ENCODE data around the gene FERMT1. TPM values are rescaled to one million over a fixed set of nuclear protein-coding genes. Genes with fewer than 3 reads are reported as not detected.
"Not testable (repeated sequence)": the region's sequence is repeated elsewhere in the genome, so short reads cannot be mapped to it uniquely, and the experiment has no call there.

The FERMT1 gene
- total and polyA plus RNA-seq, 4 donors = 0.83 to 2.4 (median 1.5) TPM

DNA sequence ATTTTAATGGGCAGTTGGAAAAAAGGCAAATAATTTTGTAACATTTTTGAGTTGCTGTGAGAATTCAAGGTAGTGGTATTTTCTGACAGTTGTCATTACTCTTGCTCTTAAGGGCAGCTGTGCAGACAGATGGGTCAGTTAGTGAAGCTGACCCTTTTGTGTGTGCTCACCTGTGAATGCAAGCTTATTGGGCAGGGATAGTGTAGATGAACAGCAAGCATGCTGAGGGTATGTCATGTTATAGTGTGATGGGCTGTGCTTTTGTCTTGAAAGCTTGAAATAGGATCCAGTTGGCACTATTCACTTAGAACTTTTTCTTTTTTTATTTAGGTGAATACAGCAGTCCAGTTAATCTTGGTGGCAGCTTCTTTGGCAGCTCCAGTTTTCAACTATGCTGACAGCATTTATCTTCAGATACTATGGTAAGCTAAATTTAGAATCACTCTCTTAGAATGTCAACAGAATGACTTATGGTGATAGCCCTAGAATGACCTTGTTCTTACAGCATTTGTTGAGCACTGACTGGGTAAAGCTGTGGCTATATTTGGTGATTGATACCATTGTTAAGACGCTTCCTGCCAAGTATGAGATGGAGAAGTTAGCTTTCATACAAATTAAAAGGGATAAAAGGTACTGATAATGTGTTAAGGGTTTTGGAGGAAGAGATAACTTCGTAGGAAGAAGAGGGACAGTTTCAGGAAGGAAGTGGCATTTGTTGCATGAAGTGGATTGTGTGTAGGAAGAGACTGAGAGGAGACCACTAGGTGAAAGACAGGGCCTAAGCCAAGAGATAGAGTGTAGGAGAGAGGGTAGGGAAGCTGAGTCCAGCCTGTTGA is 88.5 kb downstream of the FERMT1 start:
- WGBS, 2 donors = 26 to 39% methylated on average over 2 of the region's 2 CpGs
- no peak overlapping the region for H3K4me3 ChIP-seq
- H3K9ac ChIP-seq (ENCODE audit: insufficient read depth in 1 of 2, low read length in 2 of 2) = no peak overlapping the region
- peaks cover 0 to 18% (median 2%) of the 10 kb centered on the region in 5 donors for H3K4me1 ChIP-seq (ENCODE audit: control insufficient read depth in 5 of 5, insufficient read depth in 5 of 5, low read length in 5 of 5)
- H3K27ac ChIP-seq (ENCODE audit: low read depth in 1 of 2, low read length in 1 of 2) = peak overlapping the region in 1 of 2 donors; percentile 90
- TF ChIP-seq, protein P1, sequence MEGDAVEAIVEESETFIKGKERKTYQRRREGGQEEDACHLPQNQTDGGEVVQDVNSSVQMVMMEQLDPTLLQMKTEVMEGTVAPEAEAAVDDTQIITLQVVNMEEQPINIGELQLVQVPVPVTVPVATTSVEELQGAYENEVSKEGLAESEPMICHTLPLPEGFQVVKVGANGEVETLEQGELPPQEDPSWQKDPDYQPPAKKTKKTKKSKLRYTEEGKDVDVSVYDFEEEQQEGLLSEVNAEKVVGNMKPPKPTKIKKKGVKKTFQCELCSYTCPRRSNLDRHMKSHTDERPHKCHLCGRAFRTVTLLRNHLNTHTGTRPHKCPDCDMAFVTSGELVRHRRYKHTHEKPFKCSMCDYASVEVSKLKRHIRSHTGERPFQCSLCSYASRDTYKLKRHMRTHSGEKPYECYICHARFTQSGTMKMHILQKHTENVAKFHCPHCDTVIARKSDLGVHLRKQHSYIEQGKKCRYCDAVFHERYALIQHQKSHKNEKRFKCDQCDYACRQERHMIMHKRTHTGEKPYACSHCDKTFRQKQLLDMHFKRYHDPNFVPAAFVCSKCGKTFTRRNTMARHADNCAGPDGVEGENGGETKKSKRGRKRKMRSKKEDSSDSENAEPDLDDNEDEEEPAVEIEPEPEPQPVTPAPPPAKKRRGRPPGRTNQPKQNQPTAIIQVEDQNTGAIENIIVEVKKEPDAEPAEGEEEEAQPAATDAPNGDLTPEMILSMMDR (IDR thresholded peaks at IDR 0.05; ENCODE audit: control extremely low read depth, extremely low read depth) = no peak
- DNase-seq = no peak
- no peaks in the 10 kb centered on the region for H3K27me3 ChIP-seq (ENCODE audit: control insufficient read depth in 3 of 3, insufficient read depth in 3 of 3, low read length in 2 of 3)
- H3K36me3 ChIP-seq (ENCODE audit: control insufficient read depth in 4 of 4, insufficient read depth in 4 of 4, low read length in 4 of 4) = peaks cover 11 to 25% (median 13%) of the 10 kb centered on the region in 4 donors
- no peak for ATAC-seq (ENCODE audit: insufficient read depth, low FRiP score)
- no peaks in the 10 kb centered on the region for H3K9me3 ChIP-seq (ENCODE audit: control insufficient read depth in 4 of 4, insufficient read depth in 3 of 4, low read length in 3 of 4)

DNA sequence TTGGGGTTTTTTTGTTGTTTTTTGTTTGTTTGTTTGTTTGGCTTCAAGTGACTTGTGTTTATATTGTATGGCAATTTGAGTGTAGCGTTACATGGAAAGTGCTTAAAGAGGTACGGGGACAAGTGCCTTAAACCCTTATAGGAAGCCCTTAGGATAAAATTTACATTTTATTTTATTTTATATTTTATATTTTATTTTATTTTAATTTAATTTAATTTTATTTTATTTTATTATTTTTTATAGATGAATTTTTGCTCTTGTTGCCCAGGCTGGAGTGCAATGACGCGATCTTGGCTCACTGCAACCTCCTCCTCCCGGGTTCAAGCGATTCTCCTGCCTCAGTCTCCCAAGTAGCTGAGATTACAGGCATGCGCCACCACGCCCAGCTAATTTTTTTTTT is 89.9 kb downstream of the FERMT1 start:
- not testable (repeated sequence) for H3K27me3 ChIP-seq (ENCODE audit: control insufficient read depth in 3 of 3, insufficient read depth in 3 of 3, low read length in 2 of 3); H3K4me3 ChIP-seq; DNase-seq; ATAC-seq (ENCODE audit: insufficient read depth, low FRiP score); H3K9me3 ChIP-seq (ENCODE audit: control insufficient read depth in 4 of 4, insufficient read depth in 3 of 4, low read length in 3 of 4); H3K9ac ChIP-seq (ENCODE audit: insufficient read depth in 1 of 2, low read length in 2 of 2)
- peaks cover 6 to 22% (median 10%) of the 10 kb centered on the region in 4 donors for H3K36me3 ChIP-seq (ENCODE audit: control insufficient read depth in 4 of 4, insufficient read depth in 4 of 4, low read length in 4 of 4)
- H3K4me1 ChIP-seq (ENCODE audit: control insufficient read depth in 5 of 5, insufficient read depth in 5 of 5, low read length in 5 of 5) = peaks cover 0 to 22% (median 2%) of the 10 kb centered on the region in 5 donors
- 95 to 97% methylated on average over 8 of the region's 8 CpGs for WGBS, 2 donors
- peak overlapping the region in 1 of 2 donors; percentile 50 for H3K27ac ChIP-seq (ENCODE audit: low read depth in 1 of 2, low read length in 1 of 2)

DNA sequence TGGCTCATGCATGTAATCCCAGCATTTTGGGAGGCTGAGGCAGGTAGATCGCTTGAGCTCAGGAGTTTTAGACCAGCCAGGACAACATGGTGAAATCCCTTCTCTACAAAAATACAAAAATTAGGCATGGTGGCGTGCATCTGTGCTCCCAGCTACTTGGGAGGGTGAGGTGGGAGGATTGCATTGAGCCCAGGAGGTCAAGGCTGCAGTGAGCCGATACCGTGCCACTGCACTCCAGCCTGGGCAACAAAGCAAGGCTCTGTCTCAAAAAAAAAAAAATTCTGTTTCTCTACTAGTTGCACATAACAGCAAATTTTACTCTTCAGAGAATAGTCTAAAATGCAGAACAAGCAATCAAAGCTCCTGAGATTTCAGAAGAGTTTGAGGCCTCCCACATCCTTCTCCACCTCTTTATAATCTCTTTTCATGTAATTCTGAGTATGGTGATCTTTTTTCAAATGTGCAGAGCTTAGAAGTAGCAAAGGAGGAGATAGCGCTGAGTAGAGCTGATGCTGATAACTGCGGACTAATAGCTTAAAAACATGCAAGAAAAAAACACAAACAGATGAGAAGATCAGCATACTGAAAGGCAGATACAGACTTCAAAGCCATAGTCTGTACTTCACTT is 92.3 kb downstream of the FERMT1 start:
- Histone ChIP-seq H3K9ac (ENCODE audit: insufficient read depth in 1 of 2, low read length in 2 of 2) (no peak overlapping the region), H3K9me3 (ENCODE audit: control insufficient read depth in 4 of 4, insufficient read depth in 3 of 4, low read length in 3 of 4) (peaks cover 0 to 2% (median 0%) of the 10 kb centered on the region in 4 donors), H3K36me3 (ENCODE audit: control insufficient read depth in 4 of 4, insufficient read depth in 4 of 4, low read length in 4 of 4) (peaks cover 6 to 27% (median 7%) of the 10 kb centered on the region in 4 donors), H3K4me3 (no peak overlapping the region), H3K27me3 (ENCODE audit: control insufficient read depth in 3 of 3, insufficient read depth in 3 of 3, low read length in 2 of 3) (no peaks in the 10 kb centered on the region), H3K27ac (ENCODE audit: low read depth in 1 of 2, low read length in 1 of 2) (peak overlapping the region in 1 of 2 donors; percentile 31), H3K4me1 (ENCODE audit: control insufficient read depth in 5 of 5, insufficient read depth in 5 of 5, low read length in 5 of 5) (peaks cover 0 to 21% (median 2%) of the 10 kb centered on the region in 5 donors)
- ATAC-seq (ENCODE audit: insufficient read depth, low FRiP score) (no peak), DNase-seq (no peak)
- TF ChIP-seq, protein P1 (IDR thresholded peaks at IDR 0.05; ENCODE audit: control extremely low read depth, extremely low read depth) = no peak
- WGBS, 2 donors = 93 to 99% methylated on average over 6 of the region's 6 CpGs

DNA sequence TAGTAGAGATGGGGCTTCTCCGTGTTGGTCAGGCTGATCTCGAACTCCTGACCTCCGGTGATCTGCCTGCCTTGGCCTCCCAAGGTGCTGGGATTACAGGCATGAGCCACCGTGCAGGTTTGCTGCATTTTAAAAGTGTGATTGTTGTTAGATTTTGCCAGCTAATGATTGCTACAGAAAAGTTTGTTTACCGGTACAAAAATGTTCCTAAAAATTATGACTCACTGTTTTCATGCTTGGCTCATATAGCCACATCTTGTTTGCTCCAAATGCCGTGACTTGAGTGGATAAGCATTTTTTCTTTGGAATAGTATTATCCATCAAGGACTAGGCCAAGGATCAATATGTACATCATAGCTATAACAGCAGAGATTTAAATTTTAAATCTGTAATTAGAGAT is 93.3 kb downstream of the FERMT1 start:
- Histone ChIP-seq H3K36me3 (ENCODE audit: control insufficient read depth in 4 of 4, insufficient read depth in 4 of 4, low read length in 4 of 4) (peaks cover 5 to 32% (median 13%) of the 10 kb centered on the region in 4 donors), H3K9me3 (ENCODE audit: control insufficient read depth in 4 of 4, insufficient read depth in 3 of 4, low read length in 3 of 4) (peaks cover 0 to 9% (median 0%) of the 10 kb centered on the region in 4 donors), H3K4me1 (ENCODE audit: control insufficient read depth in 5 of 5, insufficient read depth in 5 of 5, low read length in 5 of 5) (peaks cover 0 to 16% (median 2%) of the 10 kb centered on the region in 5 donors), H3K27ac (ENCODE audit: low read depth in 1 of 2, low read length in 1 of 2) (no peak overlapping the region), H3K9ac (ENCODE audit: insufficient read depth in 1 of 2, low read length in 2 of 2) (no peak overlapping the region), H3K27me3 (ENCODE audit: control insufficient read depth in 3 of 3, insufficient read depth in 3 of 3, low read length in 2 of 3) (no peaks in the 10 kb centered on the region), H3K4me3 (no peak overlapping the region)
- WGBS, 2 donors = 78 to 87% methylated on average over 6 of the region's 6 CpGs
- DNase-seq (no peak), ATAC-seq (ENCODE audit: insufficient read depth, low FRiP score) (no peak)
- TF ChIP-seq, protein P1 (IDR thresholded peaks at IDR 0.05; ENCODE audit: control extremely low read depth, extremely low read depth) = no peak

All from lung (tissue), 12 donors.